Activated CD4-positive, alpha-beta memory T cell treated with anti-CD3 and anti-CD28 coated beads for 36 hours (primary cell): Measurements from ENCODE around the gene EN2. TPM values are rescaled to one million over a fixed set of nuclear protein-coding genes. Genes with fewer than 3 reads are reported as not detected.

Experiments used
- CTCF ChIA-PET: fragments of 350-600 bp; sonication (Branson Sonifier 250); formaldehyde crosslinking; loops from one replicate; lab custom pipeline; 2021; ENCODE audit warnings: antibody characterized with exemption, inconsistent platforms; lab: Charles Lee
- POLR2A ChIA-PET: fragments of 350-600 bp; sonication (Branson Sonifier 250); formaldehyde crosslinking; loops from one replicate; lab custom pipeline; 2021; ENCODE audit warnings: antibody characterized with exemption; lab: Charles Lee
- DNase-seq: peaks from one replicate; pipeline ENCODE4 v3.0.0-alpha.2; 2020
- H3K27ac Mint-ChIP-seq: one replicate; pipeline ENCODE4 v1.8.0; 2021; ENCODE audit warnings: mixed read lengths
- H3K27me3 Mint-ChIP-seq: one replicate; pipeline ENCODE4 v1.8.0; 2021; ENCODE audit warnings: mixed read lengths
- H3K36me3 Mint-ChIP-seq: one replicate; pipeline ENCODE4 v1.8.0; 2021; ENCODE audit warnings: mixed read lengths
- H3K4me1 Mint-ChIP-seq: one replicate; pipeline ENCODE4 v1.8.0; 2021; ENCODE audit warnings: low read depth, mixed read lengths
- H3K4me3 Mint-ChIP-seq: one replicate; pipeline ENCODE4 v1.8.0; 2021; ENCODE audit warnings: mild to moderate bottlenecking, mixed read lengths
- H3K9me3 Mint-ChIP-seq: one replicate; pipeline ENCODE4 v1.8.0; 2021; ENCODE audit warnings: mixed read lengths
- intact Hi-C: fragments of 100-400 bp; cut with micrococcal nuclease; formaldehyde crosslinking; loops from one replicate; pipeline ENCODE4 v1.15.1; 2023
- total RNA-seq, 2 experiments: library from RNA; stranded (reverse); gene quantifications; one replicate each; pipeline ENCODE4 v1.2.3, GENCODE V29; 2021

The EN2 gene
- total RNA-seq, 2 experiments from 2014 or later = not detected

GRCh38 chr7:155512246-155512887 is 54.4 kb downstream of the EN2 start:
- CTCF ChIA-PET = interaction anchor here (1.0 to 1.2 kb wide), 3 partner anchors 11 to 133 kb away, joined by 3 read pairs; no protein-coding TSS in a partner anchor

GRCh38 chr7:155513543-155514285 is 55.8 kb downstream of the EN2 start:
- Mint-ChIP-seq H3K27me3 (peaks cover 51% of the 10 kb centered on the region), H3K27ac (no peak overlapping the region), H3K4me1 (peaks cover 10% of the 10 kb centered on the region), H3K36me3 (peaks cover 5% of the 10 kb centered on the region), H3K4me3 (no peak overlapping the region), H3K9me3 (no peaks in the 10 kb centered on the region)
- ChIA-PET CTCF (interaction anchor here (1.0 to 1.1 kb wide), 2 partner anchors 20 to 134 kb away, joined by 3 read pairs; no protein-coding TSS in a partner anchor), POLR2A (no interaction called here)
- intact Hi-C loops = loop anchor here (2.0 kb wide), 1 partner anchor 59 kb away; no protein-coding TSS in a partner anchor
- no peak for DNase-seq

More at GRCh38 chr7:155512246-155512887, 54.4 kb downstream of the EN2 start:
- Mint-ChIP-seq H3K4me1 (peaks cover 10% of the 10 kb centered on the region), H3K4me3 (no peak overlapping the region), H3K27ac (no peak overlapping the region), H3K36me3 (peaks cover 5% of the 10 kb centered on the region), H3K9me3 (no peaks in the 10 kb centered on the region), H3K27me3 (peaks cover 56% of the 10 kb centered on the region)
- intact Hi-C loops = loop anchor here (2.0 kb wide), 1 partner anchor 58 kb away; no protein-coding TSS in a partner anchor
- POLR2A ChIA-PET = no interaction called here
- no peak for DNase-seq

- Mint-ChIP-seq H3K27ac (no peak overlapping the region), H3K27me3 (peaks cover 48% of the 10 kb centered on the region)
- CTCF ChIA-PET = no interaction called here
These were observed 56.4 kb downstream of the EN2 start for GRCh38 chr7:155514296-155514695.

More at GRCh38 chr7:155514296-155514695, 56.4 kb downstream of the EN2 start:
- DNase-seq = no peak
- peaks cover under 1% of the 10 kb centered on the region for H3K36me3 Mint-ChIP-seq
- POLR2A ChIA-PET = no interaction called here
- H3K4me3 Mint-ChIP-seq = no peak overlapping the region
- peaks cover 6% of the 10 kb centered on the region for H3K4me1 Mint-ChIP-seq
- H3K9me3 Mint-ChIP-seq = no peaks in the 10 kb centered on the region
- intact Hi-C loops = no loop called here

Other genes starting within 250 kb of the EN2 start
- 10 to 100 TPM; 94.9 to 96.9 TPM for gene INSIG1, start 160.3 kb upstream of the EN2 start, total RNA-seq
- gene CNPY1, start 88.4 kb downstream of the EN2 start, total RNA-seq = not detected
- 10 to 100 TPM; 57.7 to 65.3 TPM for gene RBM33, start 186.5 kb downstream of the EN2 start, total RNA-seq